Fibroblast of mammary gland (primary cell): Measurements from ENCODE around the gene PAPSS1.
A peak's percentile ranks its signal among the peaks of the same experiment; 100 is the strongest.

Experiments
- DNase-seq: peaks from one replicate; pipeline ENCODE4 v3.0.0-alpha.2; 2010; ENCODE audit warnings: low read depth
- H3K4me3 ChIP-seq: 2 replicates; pipeline ENCODE4 v1.5.1; 2011; ENCODE audit warnings: low read depth, mild to moderate bottlenecking, low read length, moderate library complexity; ENCODE audit not compliant: control insufficient read depth
- TF ChIP-seq, protein P1 (sequence below): conservative IDR thresholded peaks from 2 replicates; pipeline ENCODE4 v1.5.1; 2011; ENCODE audit warnings: low read depth, low read length, inconsistent platforms; ENCODE audit not compliant: control insufficient read depth, insufficient read depth

PAPSS1 gene

DNA sequence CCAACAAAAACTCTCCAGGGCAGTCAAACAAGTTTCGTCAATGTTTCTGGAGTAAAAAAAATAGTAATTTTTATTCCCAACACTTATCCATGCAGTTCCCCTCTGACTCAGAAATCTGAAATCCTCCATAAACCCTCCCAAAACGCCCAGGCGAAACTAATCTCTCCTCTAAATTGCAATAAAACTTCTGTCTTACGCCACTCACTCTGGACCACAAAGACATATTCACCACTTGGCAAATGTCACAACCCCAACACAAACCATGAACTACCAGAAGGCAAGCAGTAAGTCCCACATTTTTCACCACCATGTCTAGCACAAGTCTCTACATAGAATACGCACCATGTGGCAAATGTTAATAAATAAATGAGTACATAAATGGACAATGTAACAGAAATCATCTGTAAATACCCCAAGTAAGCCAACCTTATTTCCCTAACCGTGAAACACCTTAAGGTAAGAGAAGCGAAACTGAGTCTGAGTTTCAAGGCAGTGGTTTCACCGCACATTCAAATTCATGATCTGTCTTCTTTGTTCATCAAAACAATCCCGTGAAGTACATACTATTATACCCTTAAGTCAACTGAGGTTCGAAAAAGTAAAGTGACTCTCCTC, 1.6 kb downstream of the PAPSS1 start:
- peak; percentile 12 for DNase-seq
- TF ChIP-seq, protein P1, sequence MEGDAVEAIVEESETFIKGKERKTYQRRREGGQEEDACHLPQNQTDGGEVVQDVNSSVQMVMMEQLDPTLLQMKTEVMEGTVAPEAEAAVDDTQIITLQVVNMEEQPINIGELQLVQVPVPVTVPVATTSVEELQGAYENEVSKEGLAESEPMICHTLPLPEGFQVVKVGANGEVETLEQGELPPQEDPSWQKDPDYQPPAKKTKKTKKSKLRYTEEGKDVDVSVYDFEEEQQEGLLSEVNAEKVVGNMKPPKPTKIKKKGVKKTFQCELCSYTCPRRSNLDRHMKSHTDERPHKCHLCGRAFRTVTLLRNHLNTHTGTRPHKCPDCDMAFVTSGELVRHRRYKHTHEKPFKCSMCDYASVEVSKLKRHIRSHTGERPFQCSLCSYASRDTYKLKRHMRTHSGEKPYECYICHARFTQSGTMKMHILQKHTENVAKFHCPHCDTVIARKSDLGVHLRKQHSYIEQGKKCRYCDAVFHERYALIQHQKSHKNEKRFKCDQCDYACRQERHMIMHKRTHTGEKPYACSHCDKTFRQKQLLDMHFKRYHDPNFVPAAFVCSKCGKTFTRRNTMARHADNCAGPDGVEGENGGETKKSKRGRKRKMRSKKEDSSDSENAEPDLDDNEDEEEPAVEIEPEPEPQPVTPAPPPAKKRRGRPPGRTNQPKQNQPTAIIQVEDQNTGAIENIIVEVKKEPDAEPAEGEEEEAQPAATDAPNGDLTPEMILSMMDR, result no peak
- H3K4me3 ChIP-seq, result peak overlapping the region; percentile 86

DNA sequence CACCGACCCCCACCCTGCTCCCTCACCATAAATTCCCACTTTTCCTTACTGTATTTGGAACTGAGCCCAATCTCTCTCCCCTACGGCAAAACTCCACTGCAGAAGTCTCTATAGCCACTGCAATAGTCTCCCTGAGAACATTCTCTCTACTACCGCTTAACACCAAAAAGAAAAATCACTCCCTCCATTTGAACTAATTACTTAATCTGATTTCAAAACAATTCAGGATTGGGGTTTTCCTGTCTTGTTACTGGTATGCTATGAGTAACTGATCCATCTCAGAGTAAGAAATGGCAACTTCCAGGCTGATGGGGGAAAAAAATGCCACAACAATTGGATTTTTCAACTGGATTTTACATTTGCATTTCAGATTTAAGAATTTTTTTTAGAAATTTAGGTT, 5.8 kb downstream of the PAPSS1 start:
- TF ChIP-seq, protein P1, result no peak
- DNase-seq, result no peak
- H3K4me3 ChIP-seq, result no peak overlapping the region

DNA sequence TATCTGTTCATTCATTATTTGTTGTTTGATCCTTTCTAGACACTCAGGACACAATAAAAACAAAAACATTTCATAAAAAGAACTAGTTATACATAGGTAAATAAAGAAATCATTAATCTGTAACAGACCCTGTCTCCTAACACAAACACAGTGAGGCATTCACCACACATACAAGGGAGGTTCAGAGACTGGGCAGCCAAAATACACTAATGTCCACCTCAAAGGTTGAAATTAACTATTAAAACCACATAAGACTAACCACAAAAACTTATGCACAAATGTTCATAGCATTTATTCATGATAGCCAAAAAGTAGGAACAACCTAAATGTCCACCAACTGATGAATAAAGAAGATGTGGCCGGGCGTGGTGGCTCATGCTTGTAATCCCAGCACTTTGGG, 7.8 kb downstream of the PAPSS1 start:
- H3K4me3 ChIP-seq, result no peak overlapping the region
- TF ChIP-seq, protein P1, result no peak

DNA sequence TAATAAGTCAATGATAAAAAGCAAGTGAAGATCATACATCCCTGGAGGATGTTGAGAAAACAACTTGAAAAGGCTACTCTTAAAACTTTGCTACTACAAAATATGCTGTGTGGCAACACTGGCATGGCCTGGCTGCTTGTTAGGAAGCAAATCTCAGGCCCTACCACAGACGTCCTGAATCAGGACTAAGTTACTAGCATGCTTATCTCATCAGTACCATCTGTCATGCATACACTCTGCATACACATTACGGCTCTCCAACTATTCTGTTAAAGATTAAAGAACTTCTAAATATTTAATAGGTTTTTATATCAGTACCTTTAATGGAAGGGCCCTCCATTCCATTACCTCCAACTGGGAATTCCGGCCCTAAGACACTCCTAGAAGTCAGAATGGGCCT, 8.2 kb downstream of the PAPSS1 start:
- no peak overlapping the region for H3K4me3 ChIP-seq
- DNase-seq, result no peak
- TF ChIP-seq, protein P1, result no peak

More for the DNA sequence above, 7.8 kb downstream of the PAPSS1 start:
- no peak for DNase-seq

DNA sequence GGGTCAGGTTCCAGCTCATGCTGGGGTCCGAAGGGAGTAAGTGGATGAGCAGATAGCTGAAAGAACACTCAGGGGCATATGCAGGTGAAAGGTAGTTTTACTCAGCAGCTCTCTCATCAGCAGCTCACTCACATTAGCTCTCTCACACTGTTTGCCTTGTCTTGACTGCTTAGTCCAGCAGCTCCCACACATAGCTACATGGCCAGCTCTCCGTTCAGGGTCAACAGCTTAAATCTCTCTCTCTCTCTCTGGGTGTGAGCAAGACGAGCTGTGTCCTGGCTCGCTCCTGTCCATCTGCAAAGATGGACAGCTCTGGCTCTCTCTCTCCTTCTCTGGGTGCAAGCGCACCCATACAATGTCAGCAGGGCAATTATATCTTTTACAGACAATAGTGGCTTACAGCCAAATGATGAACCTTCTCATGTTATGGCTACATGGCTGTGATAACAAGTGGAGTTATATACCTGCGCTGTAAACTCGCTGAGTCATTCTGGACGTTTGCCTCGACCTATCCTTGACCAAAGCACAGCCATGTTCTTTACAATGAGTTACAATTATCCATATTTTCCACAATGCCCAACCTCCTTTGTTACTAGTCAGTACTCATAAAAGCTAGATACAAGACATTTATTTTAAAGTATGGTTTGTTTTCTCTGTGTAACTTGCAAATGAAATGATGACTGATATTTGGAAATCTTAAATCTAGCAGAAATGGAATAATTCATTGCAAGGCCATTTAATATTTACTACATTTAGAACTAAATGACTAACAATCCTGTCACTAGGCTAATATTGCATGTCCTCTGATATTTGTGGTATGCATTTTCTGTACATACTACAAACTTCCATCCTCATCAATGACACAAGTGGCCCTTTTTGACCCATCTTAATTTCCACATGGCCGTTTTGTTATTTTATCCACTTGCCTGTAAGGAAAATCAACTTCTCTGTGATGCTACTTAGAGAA, 9.3 kb downstream of the PAPSS1 start:
- no peak overlapping the region for H3K4me3 ChIP-seq
- no peak for DNase-seq
- TF ChIP-seq, protein P1, result no peak

DNA sequence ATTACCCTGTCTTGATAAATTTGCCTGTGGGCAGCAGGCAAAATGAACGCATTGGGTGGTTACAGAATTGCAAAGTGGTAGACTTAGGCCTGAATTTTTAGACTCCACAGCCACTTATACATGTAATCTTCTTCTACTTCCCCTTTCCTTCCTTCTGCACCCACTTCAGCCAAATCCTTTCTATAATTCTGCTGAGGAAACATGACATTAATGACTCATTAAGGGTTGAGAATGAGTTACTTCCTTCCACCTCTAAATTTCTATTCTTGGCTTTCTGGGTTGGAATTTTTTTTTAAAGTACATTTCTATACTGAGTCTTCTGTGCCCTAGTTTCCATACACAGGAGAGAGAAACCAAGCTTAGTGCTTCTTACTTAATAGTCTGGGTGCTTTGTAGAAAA, 10.1 kb downstream of the PAPSS1 start:
- TF ChIP-seq, protein P1, result no peak
- peak; percentile 25 for DNase-seq
- no peak overlapping the region for H3K4me3 ChIP-seq
